ENCODE measurements around the gene TCF7L2.

DNA sequence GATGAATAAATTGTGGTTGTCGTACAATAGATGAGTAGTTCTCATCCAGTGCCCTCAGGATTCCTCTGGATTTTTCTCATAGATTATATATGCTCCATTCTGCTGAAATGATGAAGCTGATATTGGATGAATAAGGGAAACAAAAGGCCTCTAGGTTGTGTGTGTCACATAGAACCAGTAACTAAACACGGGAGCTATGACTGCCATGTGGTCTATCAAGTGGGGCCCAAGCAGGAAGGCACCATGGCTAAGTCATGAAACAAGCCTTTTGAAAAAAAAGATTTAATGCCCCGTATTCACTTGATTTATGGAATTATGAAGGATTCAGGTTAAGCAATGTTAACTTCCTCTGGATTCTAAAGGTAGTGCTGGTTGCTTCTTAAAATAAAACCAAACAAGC lies 225.1 kb downstream of the TCF7L2 start:
- TF ChIP-seq CTCF (IDR thresholded peaks at IDR 0.05) (no peak), POLR2A (IDR thresholded peaks at IDR 0.05) (no peak)

Measured in body of pancreas (tissue), 4 donors.